ENCODE results near the gene PF4V1.

Gene PF4V1

DNA sequence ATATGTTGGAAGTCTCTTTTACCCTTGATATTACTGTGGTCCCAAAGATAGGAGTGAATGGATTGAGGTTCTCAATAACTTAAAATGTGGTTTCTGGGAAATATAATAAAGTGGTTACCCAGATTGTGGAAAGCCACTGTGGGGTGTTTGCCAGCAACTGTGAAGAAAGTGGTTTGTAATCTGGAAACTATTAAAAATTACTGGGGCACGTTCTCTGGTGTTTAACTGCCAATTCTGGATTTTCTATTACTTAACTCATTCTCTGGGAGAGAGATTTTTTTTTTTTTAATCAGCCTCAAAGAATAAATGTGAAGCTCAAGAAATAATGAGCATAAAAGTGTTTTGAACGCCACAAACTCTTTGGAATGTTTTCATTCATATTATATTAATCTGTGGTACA, 21.5 kb upstream of the PF4V1 start:
- H3K4me2 ChIP-seq (ENCODE audit: low read length): no peak overlapping the region
- TF ChIP-seq, protein P1, sequence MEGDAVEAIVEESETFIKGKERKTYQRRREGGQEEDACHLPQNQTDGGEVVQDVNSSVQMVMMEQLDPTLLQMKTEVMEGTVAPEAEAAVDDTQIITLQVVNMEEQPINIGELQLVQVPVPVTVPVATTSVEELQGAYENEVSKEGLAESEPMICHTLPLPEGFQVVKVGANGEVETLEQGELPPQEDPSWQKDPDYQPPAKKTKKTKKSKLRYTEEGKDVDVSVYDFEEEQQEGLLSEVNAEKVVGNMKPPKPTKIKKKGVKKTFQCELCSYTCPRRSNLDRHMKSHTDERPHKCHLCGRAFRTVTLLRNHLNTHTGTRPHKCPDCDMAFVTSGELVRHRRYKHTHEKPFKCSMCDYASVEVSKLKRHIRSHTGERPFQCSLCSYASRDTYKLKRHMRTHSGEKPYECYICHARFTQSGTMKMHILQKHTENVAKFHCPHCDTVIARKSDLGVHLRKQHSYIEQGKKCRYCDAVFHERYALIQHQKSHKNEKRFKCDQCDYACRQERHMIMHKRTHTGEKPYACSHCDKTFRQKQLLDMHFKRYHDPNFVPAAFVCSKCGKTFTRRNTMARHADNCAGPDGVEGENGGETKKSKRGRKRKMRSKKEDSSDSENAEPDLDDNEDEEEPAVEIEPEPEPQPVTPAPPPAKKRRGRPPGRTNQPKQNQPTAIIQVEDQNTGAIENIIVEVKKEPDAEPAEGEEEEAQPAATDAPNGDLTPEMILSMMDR (IDR thresholded peaks at IDR 0.05; ENCODE audit: low read depth, low read length): no peak
- TF ChIP-seq EZH2phosphoT487 (IDR thresholded peaks at IDR 0.05; ENCODE audit: low read depth): no peak

DNA sequence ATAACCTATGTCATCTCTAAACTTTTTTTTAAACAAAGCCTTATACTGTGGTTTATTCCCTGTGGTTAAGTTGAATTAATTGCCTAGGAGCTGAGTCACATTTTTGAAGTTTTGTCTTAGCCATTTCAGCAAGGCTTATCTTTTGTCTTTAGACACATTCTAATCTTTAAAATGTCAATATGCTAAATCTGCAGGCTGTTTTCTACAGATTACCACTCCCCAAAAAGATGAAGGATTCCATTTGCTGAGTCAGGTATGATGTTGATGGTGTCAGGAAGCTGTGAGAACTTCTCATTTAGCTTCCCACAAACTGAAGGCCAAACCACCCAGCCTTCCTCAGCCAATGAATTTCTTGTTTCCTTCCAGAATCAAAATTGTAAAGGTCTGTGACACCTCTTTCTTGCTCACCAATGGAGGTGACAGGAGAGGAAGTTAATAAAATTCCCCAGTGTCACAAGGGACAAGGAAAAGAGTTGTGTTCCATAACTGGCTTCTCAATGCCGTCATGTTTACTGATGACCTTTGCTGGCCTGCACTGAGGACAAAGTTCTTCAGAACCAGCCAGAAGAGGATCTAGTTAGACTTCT, 20.4 kb upstream of the PF4V1 start:
- H3K9me3 ChIP-seq (ENCODE audit: insufficient read depth, low read length): peaks cover 4% of the 10 kb centered on the region
- no peaks in the 10 kb centered on the region for H3K4me1 ChIP-seq (ENCODE audit: low read length)
- no peaks in the 10 kb centered on the region for H3K27me3 ChIP-seq (ENCODE audit: low read depth, low read length)
- no peak overlapping the region for H3K4me2 ChIP-seq (ENCODE audit: low read length)
- TF ChIP-seq, protein P1 (IDR thresholded peaks at IDR 0.05; ENCODE audit: low read depth, low read length): no peak
- no peak for TF ChIP-seq EZH2phosphoT487 (IDR thresholded peaks at IDR 0.05; ENCODE audit: low read depth)
- H2AFZ ChIP-seq (ENCODE audit: low read depth, low read length): no peak overlapping the region
- no peaks in the 10 kb centered on the region for H4K20me1 ChIP-seq (ENCODE audit: insufficient read depth, low read length)
- no peak overlapping the region for H3K4me3 ChIP-seq (ENCODE audit: low read length)
- H3K27ac ChIP-seq (ENCODE audit: low read length): no peak overlapping the region
- no peaks in the 10 kb centered on the region for H3K36me3 ChIP-seq (replicated peaks; ENCODE audit: low read depth, low read length)
- no peaks in the 10 kb centered on the region for H3K79me2 ChIP-seq (ENCODE audit: low read length)
- H3K9ac ChIP-seq (ENCODE audit: low read length): no peak overlapping the region

More for the DNA sequence above, 21.5 kb upstream of the PF4V1 start:
- H3K4me3 ChIP-seq (ENCODE audit: low read length): no peak overlapping the region
- no peaks in the 10 kb centered on the region for H3K4me1 ChIP-seq (ENCODE audit: low read length)
- H3K36me3 ChIP-seq (replicated peaks; ENCODE audit: low read depth, low read length): no peaks in the 10 kb centered on the region
- H3K79me2 ChIP-seq (ENCODE audit: low read length): no peaks in the 10 kb centered on the region
- no peaks in the 10 kb centered on the region for H3K27me3 ChIP-seq (ENCODE audit: low read depth, low read length)
- no peak overlapping the region for H3K27ac ChIP-seq (ENCODE audit: low read length)
- H2AFZ ChIP-seq (ENCODE audit: low read depth, low read length): no peak overlapping the region
- H3K9ac ChIP-seq (ENCODE audit: low read length): no peak overlapping the region
- peaks cover 9% of the 10 kb centered on the region for H3K9me3 ChIP-seq (ENCODE audit: insufficient read depth, low read length)
- no peaks in the 10 kb centered on the region for H4K20me1 ChIP-seq (ENCODE audit: insufficient read depth, low read length)

DNA sequence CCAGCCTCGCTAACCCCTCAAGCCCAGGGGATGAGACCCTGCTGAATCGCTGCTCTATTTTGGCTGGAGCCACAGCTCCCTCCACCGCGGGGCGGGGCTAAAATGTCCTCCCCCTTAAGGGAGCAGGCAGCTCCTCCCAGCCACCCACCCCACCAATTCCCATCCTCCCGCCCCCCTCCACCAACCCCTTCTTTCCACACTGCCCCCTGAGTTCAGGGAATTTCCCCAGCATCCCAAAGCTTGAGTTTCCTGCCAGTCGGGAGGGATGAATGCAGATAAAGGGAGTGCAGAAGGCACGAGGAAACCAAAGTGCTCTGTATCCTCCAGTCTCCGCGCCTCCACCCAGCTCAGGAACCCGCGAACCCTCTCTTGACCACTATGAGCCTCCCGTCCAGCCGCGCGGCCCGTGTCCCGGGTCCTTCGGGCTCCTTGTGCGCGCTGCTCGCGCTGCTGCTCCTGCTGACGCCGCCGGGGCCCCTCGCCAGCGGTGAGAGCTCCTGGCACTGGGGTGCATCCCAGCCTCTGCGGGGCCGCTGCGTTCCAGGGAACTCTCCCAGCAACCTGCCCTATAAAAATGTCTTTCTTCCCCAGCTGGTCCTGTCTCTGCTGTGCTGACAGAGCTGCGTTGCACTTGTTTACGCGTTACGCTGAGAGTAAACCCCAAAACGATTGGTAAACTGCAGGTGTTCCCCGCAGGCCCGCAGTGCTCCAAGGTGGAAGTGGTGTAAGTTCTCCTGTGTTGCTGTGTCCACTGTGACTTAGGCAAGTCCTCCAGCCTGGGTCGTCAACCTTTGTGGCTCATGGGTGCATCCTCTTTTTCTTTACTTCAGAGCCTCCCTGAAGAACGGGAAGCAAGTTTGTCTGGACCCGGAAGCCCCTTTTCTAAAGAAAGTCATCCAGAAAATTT, 16.5 kb upstream of the PF4V1 start, which contains the start of gene CXCL6:
Gene CXCL6, plus strand, starts transcription at position 306 of the 907 bp plus-strand sequence. Its CDS starts 73 bp downstream, at position 379.
- Histone ChIP-seq H3K4me2 (ENCODE audit: low read length) (no peak within 1 kb of the TSS), H3K9ac (ENCODE audit: low read length) (no peak within 1 kb of the TSS), H3K79me2 (ENCODE audit: low read length) (no peaks in the 10 kb centered on the region), H2AFZ (ENCODE audit: low read depth, low read length) (no peak within 1 kb of the TSS), H4K20me1 (ENCODE audit: insufficient read depth, low read length) (no peaks in the 10 kb centered on the region), H3K4me1 (ENCODE audit: low read length) (no peaks in the 10 kb centered on the region), H3K4me3 (ENCODE audit: low read length) (no peak within 1 kb of the TSS), H3K27ac (ENCODE audit: low read length) (no peak within 1 kb of the TSS), H3K9me3 (ENCODE audit: insufficient read depth, low read length) (no peaks in the 10 kb centered on the region), H3K36me3 (replicated peaks; ENCODE audit: low read depth, low read length) (no peaks in the 10 kb centered on the region), H3K27me3 (ENCODE audit: low read depth, low read length) (no peaks in the 10 kb centered on the region)
- TF ChIP-seq EZH2phosphoT487 (IDR thresholded peaks at IDR 0.05; ENCODE audit: low read depth): no peak
- TF ChIP-seq, protein P1 (IDR thresholded peaks at IDR 0.05; ENCODE audit: low read depth, low read length): no peak

DNA sequence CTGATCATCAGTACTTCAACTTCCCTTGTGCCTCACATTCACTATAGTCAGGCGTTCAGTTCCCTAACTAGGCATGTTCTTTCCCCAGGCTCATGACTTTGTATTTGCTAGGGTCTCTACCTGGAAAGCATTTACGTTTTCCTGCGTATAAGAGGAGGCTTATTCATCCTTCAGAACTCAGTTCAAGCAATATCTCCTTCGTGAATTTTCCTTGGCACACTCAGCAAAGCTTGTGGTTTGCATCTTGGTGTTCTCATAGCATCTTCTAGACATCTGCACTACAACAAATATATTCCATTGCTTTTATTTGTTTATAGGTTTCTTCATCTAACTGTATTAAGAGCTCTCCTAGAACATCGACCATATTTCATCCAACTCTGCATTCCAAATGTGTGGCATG, 14.0 kb upstream of the PF4V1 start:
- H3K79me2 ChIP-seq (ENCODE audit: low read length): no peaks in the 10 kb centered on the region
- no peaks in the 10 kb centered on the region for H3K4me1 ChIP-seq (ENCODE audit: low read length)
- H2AFZ ChIP-seq (ENCODE audit: low read depth, low read length): no peak overlapping the region
- no peak for TF ChIP-seq EZH2phosphoT487 (IDR thresholded peaks at IDR 0.05; ENCODE audit: low read depth)
- TF ChIP-seq, protein P1 (IDR thresholded peaks at IDR 0.05; ENCODE audit: low read depth, low read length): no peak
- no peak overlapping the region for H3K9ac ChIP-seq (ENCODE audit: low read length)
- no peak overlapping the region for H3K4me3 ChIP-seq (ENCODE audit: low read length)
- H4K20me1 ChIP-seq (ENCODE audit: insufficient read depth, low read length): no peaks in the 10 kb centered on the region
- no peaks in the 10 kb centered on the region for H3K36me3 ChIP-seq (replicated peaks; ENCODE audit: low read depth, low read length)
- H3K27ac ChIP-seq (ENCODE audit: low read length): no peak overlapping the region
- H3K27me3 ChIP-seq (ENCODE audit: low read depth, low read length): no peaks in the 10 kb centered on the region
- H3K4me2 ChIP-seq (ENCODE audit: low read length): no peak overlapping the region
- no peaks in the 10 kb centered on the region for H3K9me3 ChIP-seq (ENCODE audit: insufficient read depth, low read length)
